Measurements from ENCODE around the gene RIMBP3C.
"Not testable (repeated sequence)": the region's sequence is repeated elsewhere in the genome, so short reads cannot be mapped to it uniquely, and the experiment has no call there.

Gene RIMBP3C

DNA sequence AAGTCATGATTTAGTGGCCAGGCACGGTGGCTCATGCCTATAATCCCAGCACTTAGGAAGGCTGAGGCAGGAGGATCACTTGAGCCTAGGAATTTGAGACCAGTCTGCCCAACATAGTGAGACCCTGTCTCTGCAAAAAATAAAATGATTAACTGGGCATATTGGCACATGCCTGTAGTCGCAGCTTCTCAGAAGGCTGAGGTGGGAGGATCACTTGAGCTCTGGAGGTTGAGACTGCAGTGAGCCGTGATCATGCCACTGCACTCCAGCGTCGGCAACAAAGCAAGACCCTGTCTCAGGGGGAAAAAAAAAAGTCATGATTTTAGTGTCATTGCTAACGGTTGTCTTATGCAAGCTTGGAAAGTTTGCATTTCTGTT lies 28.2 kb upstream of the RIMBP3C start:
- TF ChIP-seq, protein P1, sequence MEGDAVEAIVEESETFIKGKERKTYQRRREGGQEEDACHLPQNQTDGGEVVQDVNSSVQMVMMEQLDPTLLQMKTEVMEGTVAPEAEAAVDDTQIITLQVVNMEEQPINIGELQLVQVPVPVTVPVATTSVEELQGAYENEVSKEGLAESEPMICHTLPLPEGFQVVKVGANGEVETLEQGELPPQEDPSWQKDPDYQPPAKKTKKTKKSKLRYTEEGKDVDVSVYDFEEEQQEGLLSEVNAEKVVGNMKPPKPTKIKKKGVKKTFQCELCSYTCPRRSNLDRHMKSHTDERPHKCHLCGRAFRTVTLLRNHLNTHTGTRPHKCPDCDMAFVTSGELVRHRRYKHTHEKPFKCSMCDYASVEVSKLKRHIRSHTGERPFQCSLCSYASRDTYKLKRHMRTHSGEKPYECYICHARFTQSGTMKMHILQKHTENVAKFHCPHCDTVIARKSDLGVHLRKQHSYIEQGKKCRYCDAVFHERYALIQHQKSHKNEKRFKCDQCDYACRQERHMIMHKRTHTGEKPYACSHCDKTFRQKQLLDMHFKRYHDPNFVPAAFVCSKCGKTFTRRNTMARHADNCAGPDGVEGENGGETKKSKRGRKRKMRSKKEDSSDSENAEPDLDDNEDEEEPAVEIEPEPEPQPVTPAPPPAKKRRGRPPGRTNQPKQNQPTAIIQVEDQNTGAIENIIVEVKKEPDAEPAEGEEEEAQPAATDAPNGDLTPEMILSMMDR (IDR thresholded peaks at IDR 0.05; ENCODE audit: extremely low read depth, missing control alignments) = no peak
- no peak for DNase-seq (ENCODE audit: low spot score)

DNA sequence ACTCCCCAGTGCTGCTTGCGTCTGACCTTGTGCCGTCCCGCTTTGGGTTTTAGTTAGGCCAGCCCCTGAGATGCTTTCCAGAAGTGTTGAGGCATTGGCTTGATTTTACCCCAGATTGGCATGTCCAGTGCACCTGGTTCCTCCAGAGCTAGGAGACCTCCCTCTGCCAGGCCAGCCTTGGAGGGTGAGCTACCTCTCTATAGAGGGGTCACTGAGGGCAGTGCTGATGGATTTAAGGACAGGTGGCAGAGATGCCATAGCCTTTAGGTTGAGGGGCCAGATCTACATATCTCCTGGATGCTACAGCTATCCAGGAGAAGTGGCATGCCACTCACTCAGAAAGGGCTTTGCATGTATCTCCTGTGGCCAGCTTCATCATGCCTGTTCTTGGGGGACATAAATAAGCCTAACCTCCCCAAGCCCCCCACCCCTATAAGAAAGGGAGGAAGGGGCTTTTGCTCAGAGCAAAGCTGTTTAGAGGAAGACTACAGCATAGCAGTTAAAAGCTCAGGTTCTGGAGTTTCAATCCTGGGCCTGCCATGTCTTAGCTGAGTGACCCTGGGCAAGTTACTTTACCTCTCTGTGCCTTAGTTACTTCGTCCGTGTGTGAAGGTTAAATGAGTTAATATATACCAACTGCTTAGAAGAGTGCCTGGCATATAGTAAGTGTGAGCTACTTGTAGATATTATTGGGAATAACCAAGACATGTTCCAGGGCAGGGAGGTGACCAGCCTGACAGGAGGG lies 22.7 kb upstream of the RIMBP3C start:
- no peak for DNase-seq (ENCODE audit: low spot score)
- TF ChIP-seq, protein P1 (IDR thresholded peaks at IDR 0.05; ENCODE audit: extremely low read depth, missing control alignments) = no peak

DNA sequence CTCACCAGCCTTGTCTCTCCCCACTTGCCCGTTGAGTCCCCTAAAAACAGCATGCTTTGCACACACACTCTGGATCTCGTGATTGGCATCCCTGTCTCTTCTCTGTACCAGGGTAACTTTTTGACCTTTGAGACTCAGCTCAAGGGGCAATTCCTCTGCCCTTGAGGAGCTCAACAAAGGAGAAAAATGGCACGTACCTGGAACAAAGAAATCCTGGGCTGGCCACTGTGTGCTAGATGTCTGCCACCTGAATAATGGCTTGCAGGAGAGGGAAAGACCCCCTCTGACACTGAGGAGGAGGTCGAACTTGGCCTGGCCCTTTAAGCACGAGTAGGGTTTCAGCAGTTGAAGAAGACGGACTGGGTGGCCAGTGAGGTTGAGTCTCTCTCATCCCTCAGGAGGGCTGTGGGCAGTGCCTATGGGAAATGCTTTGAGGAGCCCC lies 22.1 kb upstream of the RIMBP3C start:
- TF ChIP-seq, protein P1 (IDR thresholded peaks at IDR 0.05; ENCODE audit: extremely low read depth, missing control alignments) = no peak
- no peak for DNase-seq (ENCODE audit: low spot score)

DNA sequence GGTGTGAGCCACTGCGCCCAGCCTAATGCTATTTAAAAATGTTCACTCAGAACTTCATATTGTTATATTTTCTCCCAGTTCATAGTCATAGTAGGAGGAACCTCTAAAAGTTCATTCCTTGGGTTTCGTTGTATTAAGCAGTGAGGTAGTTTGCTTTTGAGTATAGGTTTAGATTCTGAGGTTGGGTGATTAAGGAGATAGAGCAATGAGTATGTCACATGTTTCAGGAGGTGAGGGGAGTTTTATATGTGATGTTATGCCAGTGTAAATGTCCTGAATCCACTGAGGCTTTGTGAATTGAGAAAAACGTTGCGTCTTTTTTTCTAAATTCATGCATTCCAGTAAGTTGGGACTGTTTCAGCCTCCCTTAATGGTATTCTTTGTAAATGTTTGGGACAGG lies 20.4 kb upstream of the RIMBP3C start:
- TF ChIP-seq, protein P1 (IDR thresholded peaks at IDR 0.05; ENCODE audit: extremely low read depth, missing control alignments) = no peak
- no peak for DNase-seq (ENCODE audit: low spot score)

DNA sequence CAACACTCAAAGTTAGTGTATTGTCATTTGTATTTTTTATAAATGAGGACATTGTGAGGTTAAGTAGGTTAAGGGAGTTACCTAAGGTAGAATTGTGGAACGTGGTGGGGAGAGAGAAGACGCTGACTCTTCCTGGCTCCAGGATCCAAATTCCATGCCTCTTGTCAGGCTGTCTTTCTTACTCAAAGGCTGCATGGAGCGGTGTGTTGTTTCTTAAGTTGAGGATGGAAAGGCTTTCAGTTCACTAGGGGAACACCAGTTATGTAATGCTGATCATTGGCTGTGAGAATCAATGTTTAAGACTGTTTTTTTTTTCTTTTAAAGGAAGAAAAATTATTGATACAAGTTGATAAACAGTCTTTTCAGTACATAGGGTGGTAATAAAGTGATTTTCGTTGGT lies 19.1 kb upstream of the RIMBP3C start:
- DNase-seq (ENCODE audit: low spot score) = no peak
- TF ChIP-seq, protein P1 (IDR thresholded peaks at IDR 0.05; ENCODE audit: extremely low read depth, missing control alignments) = no peak

DNA sequence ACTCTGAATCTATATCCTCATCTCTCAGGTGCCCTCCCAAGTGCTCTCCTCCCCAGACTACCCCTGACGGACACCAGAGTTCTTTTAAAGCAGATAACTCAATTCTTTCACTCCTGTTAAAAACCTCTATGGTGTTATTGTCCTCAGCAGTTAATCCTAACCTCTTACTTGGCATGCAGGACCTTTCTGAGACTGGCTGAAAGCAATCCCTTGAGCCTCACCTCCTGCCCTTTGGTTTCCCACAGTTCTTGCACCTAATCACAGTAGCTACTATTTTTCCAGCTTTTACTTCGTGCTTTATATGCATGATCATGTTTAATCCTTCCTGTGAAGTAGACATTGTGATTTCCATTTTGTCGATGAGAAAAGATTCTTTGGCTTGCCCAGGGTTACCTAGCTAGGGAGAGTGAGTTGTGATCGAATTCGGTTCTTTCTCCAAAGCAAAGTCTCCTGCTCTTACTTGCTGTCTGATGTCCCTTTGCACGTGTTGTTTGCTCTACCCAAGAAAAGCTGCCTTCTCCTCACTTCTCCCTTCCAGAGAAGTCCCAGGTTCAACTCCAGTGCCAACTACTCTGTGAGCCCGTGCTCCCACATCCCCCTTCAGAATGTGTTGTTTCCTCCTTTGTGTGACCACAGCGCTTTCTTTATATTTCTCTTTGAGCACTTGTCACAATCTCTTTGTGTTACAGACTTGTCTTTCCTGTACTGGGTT lies 18.4 kb upstream of the RIMBP3C start:
- TF ChIP-seq, protein P1 (IDR thresholded peaks at IDR 0.05; ENCODE audit: extremely low read depth, missing control alignments) = no peak
- DNase-seq (ENCODE audit: low spot score) = no peak

DNA sequence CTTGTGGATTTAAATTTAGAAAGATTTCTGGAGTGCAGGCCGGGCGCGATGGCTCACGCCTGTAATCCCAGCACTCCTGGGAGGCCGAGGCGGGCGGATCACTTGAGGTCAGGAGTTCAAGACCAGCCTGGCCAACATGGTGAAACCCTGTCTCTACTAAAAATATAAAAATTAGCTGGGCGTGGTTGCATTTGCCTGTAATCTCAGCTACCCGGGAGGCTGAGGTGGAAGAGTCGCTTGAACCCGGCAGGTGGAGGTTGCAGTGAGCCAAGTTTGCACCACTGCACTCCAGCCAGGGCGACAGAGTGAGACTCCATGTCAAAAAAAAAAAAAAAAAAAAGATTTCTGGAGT lies 17.8 kb upstream of the RIMBP3C start:
- DNase-seq (ENCODE audit: low spot score) = not testable (repeated sequence)

All from GM20000 (cell line).